Measurements from ENCODE around the gene PLAAT5.

The PLAAT5 gene

GRCh38 chr11:63512816-63513215, 21.8 kb upstream of the PLAAT5 start:
- DNase-seq (ENCODE audit: low read depth), result no peak

- DNase-seq (ENCODE audit: low read depth), result no peak
These were observed 20.2 kb upstream of the PLAAT5 start for GRCh38 chr11:63511048-63511748.

GRCh38 chr11:63510360-63511047, 19.5 kb upstream of the PLAAT5 start:
- DNase-seq (ENCODE audit: low read depth), result no peak

- DNase-seq (ENCODE audit: low read depth), result no peak
These were observed 17.8 kb upstream of the PLAAT5 start for GRCh38 chr11:63508745-63509144.

- no peak for DNase-seq (ENCODE audit: low read depth)
These were observed 17.0 kb upstream of the PLAAT5 start for GRCh38 chr11:63508009-63508408.

GRCh38 chr11:63507511-63507910, 16.5 kb upstream of the PLAAT5 start:
- no peak for DNase-seq (ENCODE audit: low read depth)

- DNase-seq (ENCODE audit: low read depth), result no peak
These were observed 15.9 kb upstream of the PLAAT5 start for GRCh38 chr11:63506876-63507275.

GRCh38 chr11:63505857-63506528, 15.0 kb upstream of the PLAAT5 start, which contains the start of gene LGALS12:
Gene LGALS12 (plus strand): TSS chr11:63506084. CDS start chr11:63506459, 375 bp downstream.
- DNase-seq (ENCODE audit: low read depth), result no peak

GRCh38 chr11:63504933-63505586, 14.1 kb upstream of the PLAAT5 start:
- no peak for DNase-seq (ENCODE audit: low read depth)

- no peak for DNase-seq (ENCODE audit: low read depth)
These were observed 13.1 kb upstream of the PLAAT5 start for GRCh38 chr11:63504054-63504453.

- DNase-seq (ENCODE audit: low read depth), result no peak
These were observed 12.5 kb upstream of the PLAAT5 start for GRCh38 chr11:63503492-63503891.

- DNase-seq (ENCODE audit: low read depth), result no peak
These were observed 11.4 kb upstream of the PLAAT5 start for GRCh38 chr11:63502252-63502820.

- no peak for DNase-seq (ENCODE audit: low read depth)
These were observed 10.3 kb upstream of the PLAAT5 start for GRCh38 chr11:63501236-63501635.

- DNase-seq (ENCODE audit: low read depth), result no peak
These were observed 8.9 kb upstream of the PLAAT5 start for GRCh38 chr11:63499874-63500273.

GRCh38 chr11:63494975-63495374, 4.0 kb upstream of the PLAAT5 start:
- no peak for DNase-seq (ENCODE audit: low read depth)

GRCh38 chr11:63493127-63493526, 2.2 kb upstream of the PLAAT5 start:
- DNase-seq (ENCODE audit: low read depth), result no peak

- DNase-seq (ENCODE audit: low read depth), result no peak
These were observed 1.5 kb upstream of the PLAAT5 start for GRCh38 chr11:63492441-63492840.

- no peak for DNase-seq (ENCODE audit: low read depth)
These were observed 837 bp upstream of the PLAAT5 start for GRCh38 chr11:63491636-63492372.

GRCh38 chr11:63491240-63491587, 247 bp upstream of the PLAAT5 start:
- no peak for DNase-seq (ENCODE audit: low read depth)

GRCh38 chr11:63489879-63490278, 1.1 kb downstream of the PLAAT5 start:
- DNase-seq (ENCODE audit: low read depth), result no peak

- no peak for DNase-seq (ENCODE audit: low read depth)
These were observed 2.2 kb downstream of the PLAAT5 start for GRCh38 chr11:63488789-63489188.

- no peak for DNase-seq (ENCODE audit: low read depth)
These were observed 5.2 kb downstream of the PLAAT5 start for GRCh38 chr11:63485777-63486176.
